Esophagus muscularis mucosa (tissue), 4 donors: ENCODE results near the gene ACOXL. TPM values are rescaled to one million over a fixed set of nuclear protein-coding genes. Genes with fewer than 3 reads are reported as not detected.

ENCODE experiments used
- DNase-seq: peaks from one replicate; pipeline ENCODE4 v3.0.0-alpha.2; 2017; ENCODE audit errors: extremely low spot score
- H3K27ac ChIP-seq, 4 donors: fragments of 200-600 bp; sonication (generic); replicated peaks in 1 of 4; 1 replicate in 3 of 4; 2 replicates in 1 of 4; pipeline ENCODE4 v1.5.1; 2016 to 2019; ENCODE audit warnings: mild to moderate bottlenecking in 1 of 4
- H3K27me3 ChIP-seq, 4 donors: fragments of 200-600 bp; sonication (generic); one replicate each; pipeline versions ENCODE4 v1.5.1 to v1.6.0; 2016 to 2019
- H3K36me3 ChIP-seq, 4 donors: fragments of 200-600 bp; sonication (generic); one replicate each; pipeline ENCODE4 v1.5.1; 2016 to 2019
- H3K4me1 ChIP-seq, 4 donors: fragments of 200-600 bp; sonication (generic); one replicate each; pipeline ENCODE4 v1.5.1; 2016 to 2019
- H3K4me3 ChIP-seq, 4 donors: fragments of 200-600 bp; sonication (generic); 1 replicate in 2 of 4; 2 replicates in 2 of 4; pipeline ENCODE4 v1.5.1; 2016 to 2019; ENCODE audit warnings: mild to moderate bottlenecking in 4 of 4, moderate library complexity in 1 of 4
- H3K9me3 ChIP-seq, 4 donors: fragments of 200-600 bp; sonication (generic); 1 replicate in 3 of 4; 2 replicates in 1 of 4; pipeline ENCODE4 v1.5.1; 2016 to 2019
- CTCF ChIP-seq, 3 experiments: fragments of 200-600 bp in 2 of 3; fragments of 450-650 bp in 1 of 3; sonication (generic) in 2 of 3; IDR thresholded peaks; one replicate each; pipeline ENCODE4 v1.5.1; 2017 to 2019; ENCODE audit warnings: antibody characterized with exemption in 3 of 3, mild to moderate bottlenecking in 2 of 3, moderate library complexity in 1 of 3
- EP300 ChIP-seq: sonication (generic); formaldehyde crosslinking; IDR thresholded peaks from one replicate; pipeline ENCODE4 v1.6.1; 2017; ENCODE audit warnings: antibody characterized with exemption
- POLR2A ChIP-seq: fragments of 450-650 bp; IDR thresholded peaks from one replicate; pipeline ENCODE4 v1.6.1; 2017; ENCODE audit warnings: antibody characterized with exemption, moderate library complexity, mild to moderate bottlenecking, low read depth
- POLR2AphosphoS5 ChIP-seq, 2 donors: sonication (generic); formaldehyde crosslinking; IDR thresholded peaks; one replicate each; pipeline ENCODE4 v1.6.1; 2017; ENCODE audit warnings: antibody characterized with exemption in 2 of 2
- WGBS: methylation state at CpG from one replicate; pipeline ENCODE4 v1.1.5; 2018; 5-methylcytosine and 5-hydroxymethylcytosine counted together
- intact Hi-C: fragments of 100-400 bp; cut with DNase I; formaldehyde crosslinking; loops from one replicate; pipeline ENCODE4 v1.15.1; 2023
- total RNA-seq, 4 donors: library from RNA; depleted of rRNA; stranded (reverse); fragments of >200 nt; gene quantifications; one replicate each; pipeline versions ENCODE4 v1.1.0 to v1.2.1, GENCODE V29; 2016

Gene ACOXL
- total RNA-seq, 4 donors from 2014 or later = not detected

- Histone ChIP-seq H3K9me3 (no peaks in the 10 kb centered on the region), H3K4me3 (peak overlapping the region; percentile 82 to 92 (median 84)), H3K4me1 (peaks cover 44 to 51% (median 48%) of the 10 kb centered on the region in 4 donors), H3K27ac (no peak overlapping the region), H3K36me3 (no peaks in the 10 kb centered on the region), H3K27me3 (peaks cover 3 to 85% (median 7%) of the 10 kb centered on the region in 4 donors)
- TF ChIP-seq EP300 (no peak), CTCF (IDR thresholded peaks at IDR 0.05) (peak; percentile 85 to 92 (median 85)), POLR2A (no peak), POLR2AphosphoS5 (IDR thresholded peaks at IDR 0.05) (peak in 1 of 2 donors; percentile 43)
- peak; percentile 91 for DNase-seq
- WGBS = 8% methylated on average over 27 of the region's 30 CpGs
- intact Hi-C loops = loop anchor here (10.0 kb wide), 1 partner anchor 588 kb away; no protein-coding TSS in a partner anchor
Observed at GRCh38 chr2:111116843-111117597, 384.6 kb downstream of the ACOXL start.

GRCh38 chr2:111117598-111118480 lies 385.5 kb downstream of the ACOXL start:
- intact Hi-C loops = loop anchor here (10.0 kb wide), 1 partner anchor 587 kb away; no protein-coding TSS in a partner anchor
- peak in 1 of 2 donors; percentile 5 for TF ChIP-seq POLR2AphosphoS5 (IDR thresholded peaks at IDR 0.05)
- TF ChIP-seq EP300 = no peak
- peak overlapping the region; percentile 3 to 46 (median 34) for H3K27ac ChIP-seq
- peaks cover 45 to 53% (median 50%) of the 10 kb centered on the region in 4 donors for H3K4me1 ChIP-seq
- peak; percentile 91 for DNase-seq
- H3K4me3 ChIP-seq = peak overlapping the region; percentile 82 to 92 (median 84)
- 9% methylated on average over 47 of the region's 64 CpGs for WGBS
- no peaks in the 10 kb centered on the region for H3K36me3 ChIP-seq
- no peaks in the 10 kb centered on the region for H3K9me3 ChIP-seq
- peaks cover 3 to 76% (median 7%) of the 10 kb centered on the region in 4 donors for H3K27me3 ChIP-seq

GRCh38 chr2:111118481-111118980 lies 386.2 kb downstream of the ACOXL start:
- H3K36me3 ChIP-seq = no peaks in the 10 kb centered on the region
- peak overlapping the region; percentile 3 to 46 (median 34) for H3K27ac ChIP-seq
- intact Hi-C loops = loop anchor here (10.0 kb wide), 1 partner anchor 586 kb away; no protein-coding TSS in a partner anchor
- DNase-seq = no peak
- no peaks in the 10 kb centered on the region for H3K9me3 ChIP-seq
- peaks cover 3 to 70% (median 5%) of the 10 kb centered on the region in 4 donors for H3K27me3 ChIP-seq
- WGBS = 45% methylated on average over 30 of the region's 33 CpGs
- no peak for TF ChIP-seq EP300
- TF ChIP-seq CTCF (IDR thresholded peaks at IDR 0.05) = no peak
- TF ChIP-seq POLR2A = no peak
- no peak for TF ChIP-seq POLR2AphosphoS5 (IDR thresholded peaks at IDR 0.05)
- H3K4me1 ChIP-seq = peaks cover 48 to 57% (median 55%) of the 10 kb centered on the region in 4 donors
- peak overlapping the region; percentile 82 to 92 (median 84) for H3K4me3 ChIP-seq

GRCh38 chr2:111118981-111119821 lies 386.8 kb downstream of the ACOXL start:
- Histone ChIP-seq H3K27me3 (peaks cover 3 to 64% (median 5%) of the 10 kb centered on the region in 4 donors), H3K36me3 (peaks cover 0 to 6% (median 2%) of the 10 kb centered on the region in 4 donors), H3K4me3 (peak overlapping the region; percentile 82 to 92 (median 84)), H3K27ac (peak overlapping the region in 3 of 4 donors; percentile 3 to 46 (median 29)), H3K9me3 (no peaks in the 10 kb centered on the region), H3K4me1 (peaks cover 51 to 63% (median 60%) of the 10 kb centered on the region in 4 donors)
- no peak for TF ChIP-seq POLR2A
- TF ChIP-seq EP300 = no peak
- no peak for TF ChIP-seq CTCF (IDR thresholded peaks at IDR 0.05)
- TF ChIP-seq POLR2AphosphoS5 (IDR thresholded peaks at IDR 0.05) = no peak
- intact Hi-C loops = loop anchor here (10.0 kb wide), 1 partner anchor 586 kb away; no protein-coding TSS in a partner anchor
- WGBS = 31% methylated on average over 47 of the region's 76 CpGs
- no peak for DNase-seq
